Right lobe of liver (tissue), 6 donors: Measurements from ENCODE around the gene FMNL2. TPM values are rescaled to one million over a fixed set of nuclear protein-coding genes. Genes with fewer than 3 reads are reported as not detected.

ENCODE experiments used
- ATAC-seq, 4 donors: fragments of 200-7000 bp; cut with Tn5 transposase; one replicate each; pipeline ENCODE4 v1.9.1; 2020; ENCODE audit warnings: mild to moderate bottlenecking in 4 of 4, moderate library complexity in 4 of 4
- DNase-seq, 3 donors: peaks; one replicate each; pipeline ENCODE4 v3.0.0-alpha.2; 2020
- H3K27ac ChIP-seq, 3 donors: fragments of 200-600 bp; one replicate each; pipeline ENCODE4 v1.8.0; 2022
- H3K27me3 ChIP-seq, 2 donors: fragments of 200-600 bp; one replicate each; pipeline ENCODE4 v1.8.0; 2022
- H3K36me3 ChIP-seq, 4 donors: fragments of 200-600 bp; sonication (generic) in 1 of 4; one replicate each; pipeline versions ENCODE4 v1.5.1 to v1.8.0; 2017 to 2022; ENCODE audit warnings: control low read depth in 1 of 4
- H3K4me1 ChIP-seq, 4 donors: fragments of 200-600 bp; sonication (generic) in 1 of 4; one replicate each; pipeline versions ENCODE4 v1.5.1 to v1.8.0; 2017 to 2022; ENCODE audit warnings: control low read depth in 1 of 4
- H3K4me3 ChIP-seq, 3 donors: fragments of 200-600 bp; one replicate each; pipeline ENCODE4 v1.8.0; 2022
- H3K9me3 ChIP-seq, 4 donors: fragments of 200-600 bp; sonication (generic) in 1 of 4; one replicate each; pipeline versions ENCODE4 v1.5.1 to v1.8.0; 2017 to 2022; ENCODE audit warnings: control low read depth in 1 of 4
- CTCF ChIP-seq, 4 donors: fragments of 200-600 bp in 3 of 4; fragments of 450-650 bp in 1 of 4; IDR thresholded peaks; one replicate each; pipeline versions ENCODE4 v1.5.1 to v1.8.0; 2016 to 2022; ENCODE audit warnings: antibody characterized with exemption in 4 of 4, mild to moderate bottlenecking in 2 of 4
- POLR2A ChIP-seq: fragments of 450-650 bp; IDR thresholded peaks from one replicate; pipeline ENCODE4 v1.6.1; 2017; ENCODE audit warnings: antibody characterized with exemption, mild to moderate bottlenecking
- WGBS: methylation state at CpG from one replicate; pipeline ENCODE4 v1.1.6; 2018; ENCODE audit warnings: low coverage, low lambda C conversion rate; ENCODE audit not compliant: insufficient coverage; ENCODE audit errors: missing lambda C conversion rate; 5-methylcytosine and 5-hydroxymethylcytosine counted together
- intact Hi-C, 2 donors: fragments of 100-400 bp; cut with DNase I; formaldehyde crosslinking; loops; one replicate each; pipeline versions ENCODE4 v1.11.2 to v1.14.1; 2022
- total RNA-seq, 6 experiments: library from RNA; depleted of rRNA in 2 of 6; stranded (reverse); fragments of >200 nt in 2 of 6; fragmentation: NEBNext Ultra II Directional in 3 of 6; extraction: Animal tissue kit (Norgen Biotek cat#: 25700) in 3 of 6; gene quantifications; one replicate each; pipeline versions ENCODE4 v1.1.0 to v1.2.4, GENCODE V29; 2016 to 2023
- donor health status: DM: no; HTN: yes; CAD: no.
- donor health status: DM: no; HTN: no; CAD: no.
- donor health status: DM: no; HTN: no; CAD: no.
- donor health status: DM: no; HTN: yes; CAD: no.
- donor health status: DM: no; HTN: yes; CAD: no.

The FMNL2 gene
- total RNA-seq, 6 experiments from 2014 or later = 3.5 to 12.1 (median 7.1) TPM

GRCh38 chr2:152555048-152555447 lies 220.1 kb downstream of the FMNL2 start:
- intact Hi-C loops = no loop called here
- Histone ChIP-seq H3K27ac (no peak overlapping the region), H3K9me3 (no peaks in the 10 kb centered on the region), H3K4me3 (no peak overlapping the region), H3K27me3 (no peaks in the 10 kb centered on the region), H3K36me3 (no peaks in the 10 kb centered on the region), H3K4me1 (no peaks in the 10 kb centered on the region)
- ATAC-seq (no peak), DNase-seq (no peak)
- no peak for TF ChIP-seq POLR2A
- TF ChIP-seq CTCF (IDR thresholded peaks at IDR 0.05) = no peak
- WGBS = 91% methylated on average over 1 of the region's 2 CpGs

GRCh38 chr2:152556506-152556905 lies 221.5 kb downstream of the FMNL2 start:
- TF ChIP-seq CTCF (IDR thresholded peaks at IDR 0.05) (no peak), POLR2A (no peak)
- no peak overlapping the region for H3K4me3 ChIP-seq
- H3K36me3 ChIP-seq = no peaks in the 10 kb centered on the region
- H3K4me1 ChIP-seq = no peaks in the 10 kb centered on the region
- intact Hi-C loops = no loop called here
- H3K9me3 ChIP-seq = no peaks in the 10 kb centered on the region
- no peak for ATAC-seq
- H3K27ac ChIP-seq = no peak overlapping the region
- no peaks in the 10 kb centered on the region for H3K27me3 ChIP-seq
- WGBS = 77% methylated on average over 4 of the region's 5 CpGs
- no peak for DNase-seq

- no peak for DNase-seq
- H3K4me3 ChIP-seq = no peak overlapping the region
- no peak overlapping the region for H3K27ac ChIP-seq
- H3K27me3 ChIP-seq = no peaks in the 10 kb centered on the region
- no peaks in the 10 kb centered on the region for H3K36me3 ChIP-seq
- intact Hi-C loops = no loop called here
- no peak for ATAC-seq
- TF ChIP-seq POLR2A (no peak), CTCF (IDR thresholded peaks at IDR 0.05) (no peak)
- WGBS = 76% methylated on average over 4 of the region's 4 CpGs
- H3K4me1 ChIP-seq = no peaks in the 10 kb centered on the region
- no peaks in the 10 kb centered on the region for H3K9me3 ChIP-seq
Observed at GRCh38 chr2:152557273-152557888, 222.4 kb downstream of the FMNL2 start.

- intact Hi-C loops = no loop called here
- no peaks in the 10 kb centered on the region for H3K27me3 ChIP-seq
- ATAC-seq = no peak
- no peaks in the 10 kb centered on the region for H3K4me1 ChIP-seq
- TF ChIP-seq CTCF (IDR thresholded peaks at IDR 0.05) = no peak
- no peak for TF ChIP-seq POLR2A
- no peak for DNase-seq
- H3K4me3 ChIP-seq = no peak overlapping the region
- H3K9me3 ChIP-seq = no peaks in the 10 kb centered on the region
- H3K27ac ChIP-seq = no peak overlapping the region
- WGBS = 87% methylated on average over 7 of the region's 7 CpGs
- H3K36me3 ChIP-seq = no peaks in the 10 kb centered on the region
Observed at GRCh38 chr2:152558158-152558984, 223.4 kb downstream of the FMNL2 start.
